HG03097 (cell line): ENCODE measurements around the gene PAQR8.

Experiments used
- ATAC-seq: cut with Tn5 transposase; IDR thresholded peaks from one replicate; pipeline ENCODE4 v1.9.1; 2021; ENCODE audit not compliant: unreplicated experiment, low FRiP score

The PAQR8 gene

DNA sequence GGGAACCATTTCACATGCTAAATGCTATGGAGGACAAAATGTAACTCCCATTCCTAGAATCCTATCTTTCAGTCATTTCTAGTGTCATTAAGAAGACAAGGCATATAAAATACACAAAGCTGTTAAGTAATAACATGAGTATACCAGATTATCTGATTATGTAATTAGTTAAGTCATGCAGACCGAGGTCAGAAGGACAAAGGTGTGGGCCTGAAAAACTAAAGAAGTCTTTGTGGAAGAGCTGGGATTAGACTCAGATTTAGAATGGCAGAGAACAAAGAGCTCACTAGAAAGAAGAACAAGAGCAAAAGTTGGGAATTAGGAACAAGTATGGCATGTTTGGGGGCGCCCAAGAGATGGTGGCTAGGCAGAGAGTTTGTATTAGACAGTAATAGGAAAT, 95.1 kb downstream of the PAQR8 start:
- no peak for ATAC-seq
